Spleen (tissue), 7 donors: ENCODE data around the gene CFAP77.

Source experiments
- POLR2A ChIP-seq, 3 donors: fragments of 450-650 bp; IDR thresholded peaks; one replicate each; pipeline ENCODE4 v1.5.1; 2017; ENCODE audit warnings: antibody characterized with exemption in 3 of 3, mild to moderate bottlenecking in 1 of 3
- POLR2AphosphoS5 ChIP-seq, 3 donors: sonication (generic); formaldehyde crosslinking; IDR thresholded peaks; one replicate each; pipeline ENCODE4 v1.5.1; 2017; ENCODE audit warnings: antibody characterized with exemption in 3 of 3
- TF ChIP-seq, protein P1 (sequence below), 11 experiments: fragments of 200-600 bp in 7 of 11; fragments of 450-650 bp in 4 of 11; sonication (generic) in 4 of 11; IDR thresholded peaks in 8 of 11; conservative IDR thresholded peaks in 3 of 11; 1 replicate in 7 of 11; 2 replicates in 4 of 11; pipeline versions ENCODE4 v1.4.0 to v1.8.0; 2016 to 2021; ENCODE audit warnings: antibody characterized with exemption in 11 of 11, inconsistent platforms in 4 of 11, mild to moderate bottlenecking in 1 of 11
- donor health status: DM: no; HTN: no; CAD: no; lungs with moderate emphysema.
- donor health status: DM: no; HTN: no; CAD: no.
- donor health status: DM: no; HTN: no; CAD: no.

DNA sequence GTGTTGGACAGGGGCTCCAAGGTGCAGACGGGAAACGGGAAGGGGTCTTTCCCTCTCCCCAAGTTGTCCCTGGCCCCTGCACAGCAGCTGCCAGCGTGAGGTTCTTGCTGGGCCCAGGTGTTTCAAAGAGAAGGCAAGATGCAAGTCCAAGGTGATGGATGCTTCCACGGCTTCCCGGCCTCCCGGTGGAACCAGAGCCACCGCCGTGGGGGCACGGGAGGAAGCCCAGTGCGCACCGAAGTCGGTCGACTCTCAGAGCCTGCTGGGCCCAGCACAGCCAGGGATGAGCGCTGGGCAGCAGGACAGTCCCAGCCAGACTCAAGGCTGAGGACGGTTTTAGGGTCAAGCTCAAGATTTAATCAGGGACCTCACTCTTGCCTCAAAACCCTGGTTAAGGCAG, 147.1 kb downstream of the CFAP77 start:
- TF ChIP-seq, protein P1, sequence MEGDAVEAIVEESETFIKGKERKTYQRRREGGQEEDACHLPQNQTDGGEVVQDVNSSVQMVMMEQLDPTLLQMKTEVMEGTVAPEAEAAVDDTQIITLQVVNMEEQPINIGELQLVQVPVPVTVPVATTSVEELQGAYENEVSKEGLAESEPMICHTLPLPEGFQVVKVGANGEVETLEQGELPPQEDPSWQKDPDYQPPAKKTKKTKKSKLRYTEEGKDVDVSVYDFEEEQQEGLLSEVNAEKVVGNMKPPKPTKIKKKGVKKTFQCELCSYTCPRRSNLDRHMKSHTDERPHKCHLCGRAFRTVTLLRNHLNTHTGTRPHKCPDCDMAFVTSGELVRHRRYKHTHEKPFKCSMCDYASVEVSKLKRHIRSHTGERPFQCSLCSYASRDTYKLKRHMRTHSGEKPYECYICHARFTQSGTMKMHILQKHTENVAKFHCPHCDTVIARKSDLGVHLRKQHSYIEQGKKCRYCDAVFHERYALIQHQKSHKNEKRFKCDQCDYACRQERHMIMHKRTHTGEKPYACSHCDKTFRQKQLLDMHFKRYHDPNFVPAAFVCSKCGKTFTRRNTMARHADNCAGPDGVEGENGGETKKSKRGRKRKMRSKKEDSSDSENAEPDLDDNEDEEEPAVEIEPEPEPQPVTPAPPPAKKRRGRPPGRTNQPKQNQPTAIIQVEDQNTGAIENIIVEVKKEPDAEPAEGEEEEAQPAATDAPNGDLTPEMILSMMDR (IDR thresholded peaks at IDR 0.05 in 8 of 11, conservative IDR thresholded peaks at IDR 0.05 in 3 of 11): no peak
- no peak for TF ChIP-seq POLR2AphosphoS5 (IDR thresholded peaks at IDR 0.05)
- no peak for TF ChIP-seq POLR2A (IDR thresholded peaks at IDR 0.05)
